ENCODE measurements around the gene DIPK1C. TPM values are rescaled to one million over a fixed set of nuclear protein-coding genes. Genes with fewer than 3 reads are reported as not detected.

The DIPK1C gene
- total RNA-seq, 1 experiment from 2014 or later = not detected

DNA sequence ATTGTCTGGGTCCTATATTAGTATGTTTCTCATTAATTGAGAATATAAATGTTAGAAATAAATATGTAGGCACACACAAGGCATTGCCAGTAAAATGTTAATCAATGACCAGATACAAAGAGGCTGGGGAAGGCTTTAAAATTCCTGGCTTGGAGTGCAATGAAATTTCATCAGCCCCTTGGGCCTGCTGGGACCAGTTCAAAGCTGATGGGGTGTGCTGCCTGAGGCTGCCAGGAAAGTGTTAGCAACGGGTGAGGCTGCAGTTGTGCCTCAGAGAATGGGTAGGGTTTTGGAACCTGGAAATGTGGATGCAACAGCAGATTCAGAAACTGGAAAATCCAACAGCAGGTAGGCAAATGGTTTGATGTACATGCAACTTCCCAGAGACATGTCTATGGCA, 68.9 kb downstream of the DIPK1C start:
- DNase-seq (ENCODE audit: low spot score) = no peak

GRCh38 chr18:74387383-74387782, 69.7 kb downstream of the DIPK1C start:
- DNase-seq (ENCODE audit: low spot score) = no peak

Other genes starting within 250 kb of the DIPK1C start
- 0.60 and 5.7 TPM in 2 replicates for gene CYB5A, start 165.3 kb downstream of the DIPK1C start, total RNA-seq (2014; rRNA removed; shearing (Covaris generic))
- gene C18orf63, start 141.5 kb downstream of the DIPK1C start, total RNA-seq (2014; rRNA removed; shearing (Covaris generic)) = not detected in 2 replicates
- gene CNDP2, start 39.1 kb upstream of the DIPK1C start, total RNA-seq (2014; rRNA removed; shearing (Covaris generic)) = 48.9 and 59.9 TPM in 2 replicates
- gene CNDP1, start 77.2 kb upstream of the DIPK1C start, total RNA-seq (2014; rRNA removed; shearing (Covaris generic)) = not detected in 2 replicates
- 3.5 and 5.7 TPM in 2 replicates for gene ZNF407, start 140.6 kb upstream of the DIPK1C start, total RNA-seq (2014; rRNA removed; shearing (Covaris generic))